ENCODE data around the gene HAPLN2.

DNA sequence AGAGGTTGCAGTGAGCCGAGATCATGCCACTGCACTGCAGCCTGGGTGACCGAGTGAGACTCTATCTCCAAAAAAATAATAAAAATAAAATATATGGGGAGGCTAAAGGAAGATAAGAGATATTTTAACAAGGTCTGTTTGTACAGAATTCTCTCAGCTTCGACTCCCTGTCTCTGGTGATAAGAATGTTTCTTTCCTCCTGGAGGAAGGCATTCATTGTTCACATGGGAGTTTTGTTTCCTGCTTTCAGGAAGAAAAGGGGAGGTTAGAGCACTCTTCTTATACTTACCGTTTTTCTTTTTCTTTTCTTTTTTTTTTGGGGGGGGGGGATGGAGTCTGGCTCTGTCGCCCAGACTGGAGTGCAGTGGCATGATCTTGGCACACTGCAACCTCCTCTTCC is 29.7 kb upstream of the HAPLN2 start:
- no peak for TF ChIP-seq EZH2phosphoT487 (IDR thresholded peaks at IDR 0.05; ENCODE audit: low read depth, severe bottlenecking, unreplicated experiment)
- TF ChIP-seq, protein P1, sequence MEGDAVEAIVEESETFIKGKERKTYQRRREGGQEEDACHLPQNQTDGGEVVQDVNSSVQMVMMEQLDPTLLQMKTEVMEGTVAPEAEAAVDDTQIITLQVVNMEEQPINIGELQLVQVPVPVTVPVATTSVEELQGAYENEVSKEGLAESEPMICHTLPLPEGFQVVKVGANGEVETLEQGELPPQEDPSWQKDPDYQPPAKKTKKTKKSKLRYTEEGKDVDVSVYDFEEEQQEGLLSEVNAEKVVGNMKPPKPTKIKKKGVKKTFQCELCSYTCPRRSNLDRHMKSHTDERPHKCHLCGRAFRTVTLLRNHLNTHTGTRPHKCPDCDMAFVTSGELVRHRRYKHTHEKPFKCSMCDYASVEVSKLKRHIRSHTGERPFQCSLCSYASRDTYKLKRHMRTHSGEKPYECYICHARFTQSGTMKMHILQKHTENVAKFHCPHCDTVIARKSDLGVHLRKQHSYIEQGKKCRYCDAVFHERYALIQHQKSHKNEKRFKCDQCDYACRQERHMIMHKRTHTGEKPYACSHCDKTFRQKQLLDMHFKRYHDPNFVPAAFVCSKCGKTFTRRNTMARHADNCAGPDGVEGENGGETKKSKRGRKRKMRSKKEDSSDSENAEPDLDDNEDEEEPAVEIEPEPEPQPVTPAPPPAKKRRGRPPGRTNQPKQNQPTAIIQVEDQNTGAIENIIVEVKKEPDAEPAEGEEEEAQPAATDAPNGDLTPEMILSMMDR (IDR thresholded peaks at IDR 0.05; ENCODE audit: poor library complexity): no peak

Data from hepatocyte (in vitro differentiated cells).